ENCODE results near the gene CCDC186. TPM values are rescaled to one million over a fixed set of nuclear protein-coding genes. Genes with fewer than 3 reads are reported as not detected.

CCDC186 gene
- total RNA-seq, 1 experiment from 2014 or later, result 20.9 TPM

GRCh38 chr10:114168450-114169009 lies 5.5 kb downstream of the CCDC186 start:
- DNase-seq (ENCODE audit: unreplicated experiment), result no peak
- Mint-ChIP-seq H3K27me3 (ENCODE audit: insufficient read depth, unreplicated experiment) (no peaks in the 10 kb centered on the region), H3K27ac (ENCODE audit: low read depth, unreplicated experiment) (no peak overlapping the region), H3K4me1 (ENCODE audit: insufficient read depth, unreplicated experiment) (peaks cover 10% of the 10 kb centered on the region), H3K36me3 (ENCODE audit: insufficient read depth, unreplicated experiment) (peaks cover 9% of the 10 kb centered on the region), H3K9me3 (ENCODE audit: unreplicated experiment) (peaks cover 5% of the 10 kb centered on the region), H3K4me3 (ENCODE audit: unreplicated experiment) (no peak overlapping the region)
- no TSS peak for BruUV-seq (replicated peaks)
- POLR2A ChIA-PET, result no interaction called here
- CTCF ChIA-PET, result interaction anchor here (0.6 to 2.7 kb wide), 5 partner anchors 8 to 687 kb away, joined by 3 to 10 read pairs (median 3); no protein-coding TSS in a partner anchor
- TF ChIP-seq CTCF (IDR thresholded peaks at IDR 0.05; ENCODE audit: unreplicated experiment), result no peak
- intact Hi-C loops (cut with micrococcal nuclease), result no loop called here

- H3K4me1 Mint-ChIP-seq (ENCODE audit: insufficient read depth, unreplicated experiment), result peaks cover 15% of the 10 kb centered on the region
- H3K9me3 Mint-ChIP-seq (ENCODE audit: unreplicated experiment), result peaks cover 5% of the 10 kb centered on the region
- H3K27ac Mint-ChIP-seq (ENCODE audit: low read depth, unreplicated experiment), result no peak overlapping the region
- intact Hi-C loops (cut with micrococcal nuclease), result no loop called here
- no peak for TF ChIP-seq CTCF (IDR thresholded peaks at IDR 0.05; ENCODE audit: unreplicated experiment)
- ChIA-PET POLR2A (no interaction called here), CTCF (no interaction called here)
- no TSS peak for BruUV-seq (replicated peaks)
- H3K36me3 Mint-ChIP-seq (ENCODE audit: insufficient read depth, unreplicated experiment), result peaks cover 14% of the 10 kb centered on the region
- DNase-seq (ENCODE audit: unreplicated experiment), result no peak
- no peaks in the 10 kb centered on the region for H3K27me3 Mint-ChIP-seq (ENCODE audit: insufficient read depth, unreplicated experiment)
- no peak overlapping the region for H3K4me3 Mint-ChIP-seq (ENCODE audit: unreplicated experiment)
Observed at GRCh38 chr10:114167985-114168384, 6.0 kb downstream of the CCDC186 start.

- POLR2A ChIA-PET, result interaction anchor here (1.2 kb wide), 1 partner anchor 104 kb away, joined by 3 read pairs; no protein-coding TSS in a partner anchor
- no TSS peak for BruUV-seq (replicated peaks)
- intact Hi-C loops (cut with micrococcal nuclease), result no loop called here
- Mint-ChIP-seq H3K27me3 (ENCODE audit: insufficient read depth, unreplicated experiment) (no peaks in the 10 kb centered on the region), H3K36me3 (ENCODE audit: insufficient read depth, unreplicated experiment) (peaks cover 28% of the 10 kb centered on the region), H3K27ac (ENCODE audit: low read depth, unreplicated experiment) (no peak overlapping the region), H3K4me3 (ENCODE audit: unreplicated experiment) (no peak overlapping the region), H3K9me3 (ENCODE audit: unreplicated experiment) (peaks cover 5% of the 10 kb centered on the region), H3K4me1 (ENCODE audit: insufficient read depth, unreplicated experiment) (peaks cover 9% of the 10 kb centered on the region)
- no peak for DNase-seq (ENCODE audit: unreplicated experiment)
- CTCF ChIA-PET, result no interaction called here
- TF ChIP-seq CTCF (IDR thresholded peaks at IDR 0.05; ENCODE audit: unreplicated experiment), result no peak
Observed at GRCh38 chr10:114166494-114166893, 7.5 kb downstream of the CCDC186 start.

GRCh38 chr10:114166043-114166442 lies 8.0 kb downstream of the CCDC186 start:
- H3K27me3 Mint-ChIP-seq (ENCODE audit: insufficient read depth, unreplicated experiment), result no peaks in the 10 kb centered on the region
- intact Hi-C loops (cut with micrococcal nuclease), result no loop called here
- ChIA-PET CTCF (no interaction called here), POLR2A (interaction anchor here (1.8 kb wide), 1 partner anchor 8 kb away, joined by 5 read pairs; the partner anchor contains the start of gene CCDC186)
- no peak overlapping the region for H3K27ac Mint-ChIP-seq (ENCODE audit: low read depth, unreplicated experiment)
- peaks cover 5% of the 10 kb centered on the region for H3K9me3 Mint-ChIP-seq (ENCODE audit: unreplicated experiment)
- TF ChIP-seq CTCF (IDR thresholded peaks at IDR 0.05; ENCODE audit: unreplicated experiment), result no peak
- H3K4me1 Mint-ChIP-seq (ENCODE audit: insufficient read depth, unreplicated experiment), result peaks cover 9% of the 10 kb centered on the region
- BruUV-seq (replicated peaks), result no TSS peak
- peaks cover 32% of the 10 kb centered on the region for H3K36me3 Mint-ChIP-seq (ENCODE audit: insufficient read depth, unreplicated experiment)
- no peak for DNase-seq (ENCODE audit: unreplicated experiment)
- no peak overlapping the region for H3K4me3 Mint-ChIP-seq (ENCODE audit: unreplicated experiment)
